Fibroblast of villous mesenchyme (primary cell): ENCODE results near the gene PIH1D1. TPM values are rescaled to one million over a fixed set of nuclear protein-coding genes. Genes with fewer than 3 reads are reported as not detected.
"Not testable (repeated sequence)": the region's sequence is repeated elsewhere in the genome, so short reads cannot be mapped to it uniquely, and the experiment has no call there.

ENCODE experiments used
- DNase-seq: peaks from one replicate; pipeline ENCODE4 v3.0.0-alpha.2; 2010; ENCODE audit warnings: low read depth
- H3K4me3 ChIP-seq: 2 replicates; pipeline ENCODE4 v1.5.1; 2011; ENCODE audit warnings: low read depth, mild to moderate bottlenecking, low read length
- CTCF ChIP-seq: IDR thresholded peaks from 2 replicates; pipeline ENCODE4 v1.5.1; 2012; ENCODE audit warnings: low read depth, mild to moderate bottlenecking, low read length; ENCODE audit not compliant: insufficient read depth
- total RNA-seq: library from RNA; depleted of rRNA; stranded (reverse); fragments of >200 nt; gene quantifications from 2 replicates; pipeline ENCODE4 v1.2.3, GENCODE V29; 2012

PIH1D1 gene
- total RNA-seq, 1 donor: 91.1 TPM

GRCh38 chr19:49445997-49446396 lies 5.6 kb downstream of the PIH1D1 start:
- DNase-seq: no peak
- no peak overlapping the region for H3K4me3 ChIP-seq
- TF ChIP-seq CTCF: no peak

- DNase-seq, H3K4me3 ChIP-seq: not testable (repeated sequence)
Observed at GRCh38 chr19:49444100-49444700, 7.4 kb downstream of the PIH1D1 start.

- peak; percentile 81 for TF ChIP-seq CTCF
- peak; percentile 93 for DNase-seq
- peak overlapping the region; percentile 76 for H3K4me3 ChIP-seq
Observed at GRCh38 chr19:49443366-49444099, 8.1 kb downstream of the PIH1D1 start.

GRCh38 chr19:49442771-49443365 lies 8.7 kb downstream of the PIH1D1 start:
- H3K4me3 ChIP-seq: peak overlapping the region; percentile 76
- peak; percentile 87 for DNase-seq
- no peak for TF ChIP-seq CTCF

GRCh38 chr19:49442354-49442753 lies 9.3 kb downstream of the PIH1D1 start:
- TF ChIP-seq CTCF: no peak
- H3K4me3 ChIP-seq: peak overlapping the region; percentile 76
- no peak for DNase-seq

GRCh38 chr19:49441960-49442350 lies 9.7 kb downstream of the PIH1D1 start:
- no peak overlapping the region for H3K4me3 ChIP-seq
- no peak for DNase-seq
- no peak for TF ChIP-seq CTCF

- TF ChIP-seq CTCF: no peak
- peak within 1 kb of the TSS; percentile 76 for H3K4me3 ChIP-seq
- no peak for DNase-seq
Observed at GRCh38 chr19:49441210-49441959, 10.2 kb downstream of the PIH1D1 start, which contains the start of gene SLC17A7. Gene SLC17A7, minus strand, starts transcription at chr19:49441527. Its CDS starts 148 bp downstream, at chr19:49441379.
